ENCODE measurements around the gene MUC5B.
"Not testable (repeated sequence)": the region's sequence is repeated elsewhere in the genome, so short reads cannot be mapped to it uniquely, and the experiment has no call there.

Gene MUC5B

GRCh38 chr11:1247026-1247425 is 24.2 kb downstream of the MUC5B start:
- not testable (repeated sequence) for DNase-seq (ENCODE audit: low read depth in 2 of 2)

- not testable (repeated sequence) for DNase-seq (ENCODE audit: low read depth in 2 of 2)
Observed at GRCh38 chr11:1248951-1249350, 26.1 kb downstream of the MUC5B start.

- not testable (repeated sequence) for DNase-seq (ENCODE audit: low read depth in 2 of 2)
Observed at GRCh38 chr11:1250411-1250810, 27.5 kb downstream of the MUC5B start.

GRCh38 chr11:1251236-1251770 is 28.4 kb downstream of the MUC5B start:
- no peak for DNase-seq (ENCODE audit: low read depth in 2 of 2)

- DNase-seq (ENCODE audit: low read depth in 2 of 2) = no peak
Observed at GRCh38 chr11:1252371-1253102, 29.7 kb downstream of the MUC5B start.

GRCh38 chr11:1253103-1253485 is 30.2 kb downstream of the MUC5B start:
- DNase-seq (ENCODE audit: low read depth in 2 of 2) = no peak

- no peak for DNase-seq (ENCODE audit: low read depth in 2 of 2)
Observed at GRCh38 chr11:1254086-1254648, 31.3 kb downstream of the MUC5B start.

- DNase-seq (ENCODE audit: low read depth in 2 of 2) = no peak
Observed at GRCh38 chr11:1254733-1255132, 31.9 kb downstream of the MUC5B start.

GRCh38 chr11:1255151-1255550 is 32.3 kb downstream of the MUC5B start:
- DNase-seq (ENCODE audit: low read depth in 2 of 2) = no peak

- DNase-seq (ENCODE audit: low read depth in 2 of 2) = no peak
Observed at GRCh38 chr11:1256257-1257045, 33.6 kb downstream of the MUC5B start.

GRCh38 chr11:1257366-1257765 is 34.5 kb downstream of the MUC5B start:
- DNase-seq (ENCODE audit: low read depth in 2 of 2) = no peak

GRCh38 chr11:1257916-1258315 is 35.0 kb downstream of the MUC5B start:
- no peak for DNase-seq (ENCODE audit: low read depth in 2 of 2)

- DNase-seq (ENCODE audit: low read depth in 2 of 2) = no peak
Observed at GRCh38 chr11:1258401-1259075, 35.7 kb downstream of the MUC5B start.

GRCh38 chr11:1259076-1259461 is 36.2 kb downstream of the MUC5B start:
- no peak for DNase-seq (ENCODE audit: low read depth in 2 of 2)

GRCh38 chr11:1259561-1259960 is 36.7 kb downstream of the MUC5B start:
- DNase-seq (ENCODE audit: low read depth in 2 of 2) = no peak

GRCh38 chr11:1260023-1260501 is 37.2 kb downstream of the MUC5B start:
- peak; percentile 33 to 54 for DNase-seq (ENCODE audit: low read depth in 2 of 2)

GRCh38 chr11:1260620-1261019 is 37.8 kb downstream of the MUC5B start:
- no peak for DNase-seq (ENCODE audit: low read depth in 2 of 2)

GRCh38 chr11:1261241-1262071 is 38.6 kb downstream of the MUC5B start:
- DNase-seq (ENCODE audit: low read depth in 2 of 2) = no peak

- peak; percentile 69 to 82 for DNase-seq (ENCODE audit: low read depth in 2 of 2)
Observed at GRCh38 chr11:1262172-1263006, 39.5 kb downstream of the MUC5B start.

GRCh38 chr11:1263010-1263409 is 40.1 kb downstream of the MUC5B start:
- no peak for DNase-seq (ENCODE audit: low read depth in 2 of 2)
